H1 (cell line): ENCODE measurements around the gene KRTAP19-8. TPM values are rescaled to one million over a fixed set of nuclear protein-coding genes. Genes with fewer than 3 reads are reported as not detected.

Experiments
- ASH2L ChIP-seq: fragments of 200-600, 300-600 bp; sonication (generic); IDR thresholded peaks from one replicate; pipeline ENCODE4 v1.7.1; 2017; ENCODE audit warnings: low read length
- CBX5 ChIP-seq: fragments of 300-800, 300-1000 bp; sonication (generic); IDR thresholded peaks from 2 replicates; pipeline ENCODE4 v1.7.1; 2016; ENCODE audit warnings: antibody characterized with exemption, low read length, low read depth
- MAFK ChIP-seq: IDR thresholded peaks from 2 replicates; pipeline ENCODE4 v1.6.1; 2012; ENCODE audit warnings: low read depth, mild to moderate bottlenecking, improper control_type of control experiment, low read length
- MAX ChIP-seq: IDR thresholded peaks from 2 replicates; pipeline ENCODE4 v1.6.1; 2012; ENCODE audit warnings: inconsistent platforms
- polyA plus RNA-seq, 7 experiments: library from polyadenylated mRNA; depleted of rRNA in 3 of 7; stranded (reverse) in 5 of 7; unstranded in 2 of 7; fragments of >200 nt in 5 of 7; fragments of 200-250 nt in 2 of 7; gene quantifications; 1 replicate in 5 of 7; 2 replicates in 1 of 7; 4 replicates in 1 of 7; pipeline versions ENCODE4 v1.2.1 to v1.2.3, GENCODE V29; 2011 to 2013; ENCODE audit warnings: missing spikeins in 2 of 7, mixed read lengths in 2 of 7
- total RNA-seq: library from RNA; stranded (reverse); fragmentation: NEBNext Ultra II Directional; extraction: Animal tissue kit (Norgen Biotek cat#: 25700); gene quantifications from 2 replicates; pipeline ENCODE4 v1.2.1, GENCODE V29; 2021

The KRTAP19-8 gene
- total and polyA plus RNA-seq, 2 of the 8 experiments (the other 6 are each of a cell fraction or from before 2014, with no cell fraction given), result not detected

GRCh38 chr21:30990514-30991262 lies 47.6 kb downstream of the KRTAP19-8 start (continued):
- no peak for TF ChIP-seq ASH2L
- no peak for TF ChIP-seq CBX5
- TF ChIP-seq MAX, result no peak
- TF ChIP-seq MAFK, result no peak
- TF ChIP-seq, all 59 proteins: peak for 0
